CD8-positive, alpha-beta memory T cell (primary cell): ENCODE data around the gene FHIP1A. TPM values are rescaled to one million over a fixed set of nuclear protein-coding genes. Genes with fewer than 3 reads are reported as not detected.

ENCODE experiments used
- CTCF ChIA-PET: fragments of 350-600 bp; sonication (Branson Sonifier 250); formaldehyde crosslinking; loops from one replicate; lab custom pipeline; 2021; ENCODE audit warnings: antibody characterized with exemption; lab: Charles Lee
- POLR2A ChIA-PET: fragments of 350-600 bp; sonication (Branson Sonifier 250); formaldehyde crosslinking; loops from one replicate; lab custom pipeline; 2021; ENCODE audit warnings: antibody characterized with exemption; lab: Charles Lee
- DNase-seq, 5 donors: peaks; one replicate each; pipeline versions ENCODE4 v3.0.0 to v3.0.0-alpha.2; 2020 to 2022; ENCODE audit warnings: mixed read lengths in 1 of 5
- H3K27ac ChIP-seq: one replicate; pipeline ENCODE4 v1.7.0; 2013; ENCODE audit warnings: low read depth, mild to moderate bottlenecking, low read length, moderate library complexity
- H3K27me3 ChIP-seq: 2 replicates; pipeline ENCODE4 v1.7.0; 2013; ENCODE audit warnings: low read length, mild to moderate bottlenecking; ENCODE audit not compliant: insufficient read depth, poor library complexity, severe bottlenecking
- H3K36me3 ChIP-seq: 2 replicates; pipeline ENCODE4 v1.7.0; 2013; ENCODE audit warnings: mild to moderate bottlenecking, low read length, moderate library complexity; ENCODE audit not compliant: insufficient read depth
- H3K4me1 ChIP-seq: 2 replicates; pipeline ENCODE4 v1.7.0; 2013; ENCODE audit warnings: mild to moderate bottlenecking, low read length, moderate library complexity; ENCODE audit not compliant: insufficient read depth
- H3K4me3 ChIP-seq: 2 replicates; pipeline ENCODE4 v1.7.0; 2013; ENCODE audit warnings: mild to moderate bottlenecking, low read length
- H3K9me3 ChIP-seq: 2 replicates; pipeline ENCODE4 v1.7.0; 2013; ENCODE audit warnings: mild to moderate bottlenecking, low read length
- H3K27ac Mint-ChIP-seq, 8 donors: one replicate each; pipeline ENCODE4 v1.8.0; 2020 to 2021; ENCODE audit warnings: mixed read lengths in 8 of 8, mild to moderate bottlenecking in 6 of 8, inconsistent platforms in 3 of 8, moderate library complexity in 3 of 8
- H3K27me3 Mint-ChIP-seq, 2 donors: one replicate each; pipeline ENCODE4 v1.8.0; 2020 to 2021; ENCODE audit warnings: mixed read lengths in 2 of 2, mild to moderate bottlenecking in 1 of 2, moderate library complexity in 1 of 2
- H3K36me3 Mint-ChIP-seq, 3 donors: one replicate each; pipeline ENCODE4 v1.8.0; 2020 to 2021; ENCODE audit warnings: mixed read lengths in 3 of 3, inconsistent platforms in 1 of 3, mild to moderate bottlenecking in 1 of 3
- H3K4me1 Mint-ChIP-seq, 3 donors: one replicate each; pipeline ENCODE4 v1.8.0; 2020 to 2021; ENCODE audit warnings: mixed read lengths in 3 of 3, inconsistent platforms in 1 of 3, mild to moderate bottlenecking in 1 of 3
- H3K4me3 Mint-ChIP-seq, 7 donors: one replicate each; pipeline ENCODE4 v1.8.0; 2020 to 2021; ENCODE audit warnings: mixed read lengths in 7 of 7, mild to moderate bottlenecking in 6 of 7, moderate library complexity in 4 of 7, inconsistent platforms in 2 of 7
- H3K9me3 Mint-ChIP-seq, 5 donors: one replicate each; pipeline ENCODE4 v1.8.0; 2020 to 2022; ENCODE audit warnings: mixed read lengths in 5 of 5, mild to moderate bottlenecking in 3 of 5, moderate library complexity in 2 of 5, inconsistent platforms in 1 of 5
- polyA plus RNA-seq: library from polyadenylated mRNA; unstranded; fragments of 300-500 nt; fragmentation: Illumina TruSeq; gene quantifications from one replicate; pipeline ENCODE4 v1.2.3, GENCODE V29; 2021
- total RNA-seq, 2 experiments: library from RNA; stranded (reverse); gene quantifications; one replicate each; pipeline ENCODE4 v1.2.3, GENCODE V29; 2021

Gene FHIP1A
- total and polyA plus RNA-seq, 3 experiments from 2014 or later: 0.09 to 0.15 TPM; not detected in 1

GRCh38 chr4:151418856-151419255 is 9.9 kb downstream of the FHIP1A start:
- H3K9me3 Mint-ChIP-seq: no peaks in the 10 kb centered on the region
- H3K36me3 Mint-ChIP-seq: no peaks in the 10 kb centered on the region
- Histone ChIP-seq H3K27me3 (no peaks in the 10 kb centered on the region), H3K9me3 (no peaks in the 10 kb centered on the region), H3K27ac (no peak overlapping the region), H3K36me3 (no peaks in the 10 kb centered on the region), H3K4me1 (no peaks in the 10 kb centered on the region), H3K4me3 (no peak overlapping the region)
- POLR2A ChIA-PET: no interaction called here
- CTCF ChIA-PET: no interaction called here
- H3K27ac Mint-ChIP-seq: no peak overlapping the region
- no peaks in the 10 kb centered on the region for H3K4me1 Mint-ChIP-seq
- no peak overlapping the region for H3K4me3 Mint-ChIP-seq
- no peak for DNase-seq
- H3K27me3 Mint-ChIP-seq: peaks cover 4 to 54% of the 10 kb centered on the region in 2 donors

- Histone ChIP-seq H3K27me3 (no peaks in the 10 kb centered on the region), H3K4me3 (no peak overlapping the region), H3K4me1 (no peaks in the 10 kb centered on the region), H3K36me3 (no peaks in the 10 kb centered on the region), H3K9me3 (no peaks in the 10 kb centered on the region), H3K27ac (no peak overlapping the region)
- POLR2A ChIA-PET: no interaction called here
- Mint-ChIP-seq H3K9me3 (no peaks in the 10 kb centered on the region), H3K36me3 (no peaks in the 10 kb centered on the region), H3K4me3 (no peak overlapping the region), H3K27me3 (peaks cover 4 to 56% of the 10 kb centered on the region in 2 donors), H3K27ac (no peak overlapping the region), H3K4me1 (no peaks in the 10 kb centered on the region)
- CTCF ChIA-PET: no interaction called here
- no peak for DNase-seq
Observed at GRCh38 chr4:151420250-151420807, 11.4 kb downstream of the FHIP1A start.

GRCh38 chr4:151422854-151423253 is 13.9 kb downstream of the FHIP1A start:
- no peaks in the 10 kb centered on the region for H3K36me3 Mint-ChIP-seq
- H3K4me3 ChIP-seq: no peak overlapping the region
- no peak overlapping the region for H3K4me3 Mint-ChIP-seq
- no peaks in the 10 kb centered on the region for H3K4me1 Mint-ChIP-seq
- CTCF ChIA-PET: no interaction called here
- no peaks in the 10 kb centered on the region for H3K9me3 ChIP-seq
- H3K9me3 Mint-ChIP-seq: no peaks in the 10 kb centered on the region
- H3K36me3 ChIP-seq: no peaks in the 10 kb centered on the region
- H3K4me1 ChIP-seq: no peaks in the 10 kb centered on the region
- DNase-seq: no peak
- peaks cover 6 to 41% of the 10 kb centered on the region in 2 donors for H3K27me3 Mint-ChIP-seq
- no peaks in the 10 kb centered on the region for H3K27me3 ChIP-seq
- H3K27ac Mint-ChIP-seq: no peak overlapping the region
- POLR2A ChIA-PET: no interaction called here
- H3K27ac ChIP-seq: no peak overlapping the region

GRCh38 chr4:151426513-151426912 is 17.5 kb downstream of the FHIP1A start:
- no peaks in the 10 kb centered on the region for H3K36me3 Mint-ChIP-seq
- POLR2A ChIA-PET: no interaction called here

GRCh38 chr4:151427266-151427665 is 18.3 kb downstream of the FHIP1A start:
- DNase-seq: no peak
- CTCF ChIA-PET: no interaction called here
- no peak overlapping the region for H3K4me3 ChIP-seq
- H3K36me3 ChIP-seq: no peaks in the 10 kb centered on the region
- no peak overlapping the region for H3K27ac ChIP-seq
- Mint-ChIP-seq H3K4me1 (no peaks in the 10 kb centered on the region), H3K27me3 (peaks cover 8 to 56% of the 10 kb centered on the region in 2 donors), H3K36me3 (no peaks in the 10 kb centered on the region), H3K9me3 (no peaks in the 10 kb centered on the region), H3K4me3 (no peak overlapping the region), H3K27ac (no peak overlapping the region)
- no peaks in the 10 kb centered on the region for H3K4me1 ChIP-seq
- no peaks in the 10 kb centered on the region for H3K27me3 ChIP-seq
- POLR2A ChIA-PET: no interaction called here
- H3K9me3 ChIP-seq: no peaks in the 10 kb centered on the region

More at GRCh38 chr4:151426513-151426912, 17.5 kb downstream of the FHIP1A start:
- Mint-ChIP-seq H3K4me3 (no peak overlapping the region), H3K4me1 (no peaks in the 10 kb centered on the region), H3K27ac (no peak overlapping the region), H3K27me3 (peaks cover 10 to 58% of the 10 kb centered on the region in 2 donors), H3K9me3 (no peaks in the 10 kb centered on the region)
- no peaks in the 10 kb centered on the region for H3K27me3 ChIP-seq
- H3K4me3 ChIP-seq: no peak overlapping the region
- no peak for DNase-seq
- no peak overlapping the region for H3K27ac ChIP-seq
- no peaks in the 10 kb centered on the region for H3K4me1 ChIP-seq
- CTCF ChIA-PET: no interaction called here
- H3K9me3 ChIP-seq: no peaks in the 10 kb centered on the region
- no peaks in the 10 kb centered on the region for H3K36me3 ChIP-seq

- no peaks in the 10 kb centered on the region for H3K9me3 Mint-ChIP-seq
- no peak overlapping the region for H3K27ac ChIP-seq
- H3K4me3 ChIP-seq: no peak overlapping the region
- POLR2A ChIA-PET: no interaction called here
- H3K4me1 Mint-ChIP-seq: no peaks in the 10 kb centered on the region
- DNase-seq: no peak
- peaks cover 9 to 51% of the 10 kb centered on the region in 2 donors for H3K27me3 Mint-ChIP-seq
- no peaks in the 10 kb centered on the region for H3K9me3 ChIP-seq
- H3K4me3 Mint-ChIP-seq: no peak overlapping the region
- H3K36me3 ChIP-seq: no peaks in the 10 kb centered on the region
- CTCF ChIA-PET: no interaction called here
- no peaks in the 10 kb centered on the region for H3K27me3 ChIP-seq
- H3K36me3 Mint-ChIP-seq: no peaks in the 10 kb centered on the region
- no peak overlapping the region for H3K27ac Mint-ChIP-seq
- no peaks in the 10 kb centered on the region for H3K4me1 ChIP-seq
Observed at GRCh38 chr4:151428346-151428745, 19.4 kb downstream of the FHIP1A start.

GRCh38 chr4:151429957-151430570 is 21.1 kb downstream of the FHIP1A start:
- POLR2A ChIA-PET: no interaction called here
- Histone ChIP-seq H3K27ac (no peak overlapping the region), H3K9me3 (no peaks in the 10 kb centered on the region), H3K36me3 (no peaks in the 10 kb centered on the region), H3K27me3 (no peaks in the 10 kb centered on the region), H3K4me3 (no peak overlapping the region), H3K4me1 (no peaks in the 10 kb centered on the region)
- Mint-ChIP-seq H3K27me3 (peaks cover 9 to 42% of the 10 kb centered on the region in 2 donors), H3K36me3 (no peaks in the 10 kb centered on the region), H3K9me3 (no peaks in the 10 kb centered on the region), H3K27ac (no peak overlapping the region), H3K4me1 (no peaks in the 10 kb centered on the region), H3K4me3 (no peak overlapping the region)
- CTCF ChIA-PET: no interaction called here
- no peak for DNase-seq

GRCh38 chr4:151430740-151431457 is 21.9 kb downstream of the FHIP1A start:
- ChIA-PET CTCF (no interaction called here), POLR2A (no interaction called here)
- H3K27me3 ChIP-seq: no peaks in the 10 kb centered on the region
- no peak for DNase-seq
- Mint-ChIP-seq H3K4me1 (no peaks in the 10 kb centered on the region), H3K27me3 (peaks cover 8 to 38% of the 10 kb centered on the region in 2 donors), H3K4me3 (no peak overlapping the region), H3K27ac (no peak overlapping the region), H3K36me3 (no peaks in the 10 kb centered on the region), H3K9me3 (no peaks in the 10 kb centered on the region)
- no peak overlapping the region for H3K4me3 ChIP-seq
- H3K9me3 ChIP-seq: no peaks in the 10 kb centered on the region
- no peak overlapping the region for H3K27ac ChIP-seq
- H3K4me1 ChIP-seq: no peaks in the 10 kb centered on the region
- no peaks in the 10 kb centered on the region for H3K36me3 ChIP-seq
